Stimulated activated CD4-positive, alpha-beta T cell treated with anti-CD3 and anti-CD28 coated beads, Interleukin-4, amount 100 ng/mL, for 48 hours (primary cell): ENCODE measurements around the gene TREM2.
"Not testable (repeated sequence)": the region's sequence is repeated elsewhere in the genome, so short reads cannot be mapped to it uniquely, and the experiment has no call there.

ENCODE experiments used
- DNase-seq, 2 donors: peaks; one replicate each; pipeline ENCODE4 v3.0.0-alpha.2; 2020; ENCODE audit warnings: low read depth in 2 of 2

Gene TREM2

GRCh38 chr6:41155132-41155805 is 7.6 kb downstream of the TREM2 start:
- no peak for DNase-seq

DNA sequence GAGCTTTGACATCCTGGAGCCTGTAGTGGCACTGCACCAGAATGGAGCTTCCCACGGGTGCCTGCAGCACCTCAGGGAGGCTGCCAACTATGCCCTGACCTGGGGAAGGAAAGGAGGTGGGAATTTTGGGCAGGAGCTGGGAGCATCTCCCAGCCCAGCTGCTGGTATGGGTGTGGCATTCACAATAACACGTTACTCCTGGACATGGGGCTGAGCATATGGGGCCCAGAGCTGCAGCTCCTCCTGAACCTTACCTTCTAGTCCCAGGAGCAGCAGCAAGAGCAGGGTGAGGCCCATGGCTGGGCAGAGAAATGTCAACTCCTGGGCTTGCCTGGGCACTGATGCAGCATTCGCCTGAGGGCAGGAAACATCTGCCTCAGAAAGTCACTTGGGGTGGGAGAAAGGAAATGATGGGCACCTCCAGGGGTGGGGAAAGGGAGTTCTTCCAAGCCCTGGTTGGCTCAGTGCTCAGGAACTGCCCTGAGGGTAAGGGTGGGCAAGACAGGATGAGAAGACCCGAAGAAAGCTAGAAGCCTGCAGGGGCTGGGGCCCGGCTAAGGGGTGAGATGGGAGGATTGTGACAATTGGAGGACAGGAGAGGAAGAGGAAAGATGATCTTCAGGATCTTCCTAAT is 8.8 kb downstream of the TREM2 start, which contains the start of gene TREML1:
Gene TREML1, minus strand, starts transcription at position 356 of the 634 bp plus-strand sequence. Its CDS starts 59 bp downstream, at position 297.
- DNase-seq, result no peak

DNA sequence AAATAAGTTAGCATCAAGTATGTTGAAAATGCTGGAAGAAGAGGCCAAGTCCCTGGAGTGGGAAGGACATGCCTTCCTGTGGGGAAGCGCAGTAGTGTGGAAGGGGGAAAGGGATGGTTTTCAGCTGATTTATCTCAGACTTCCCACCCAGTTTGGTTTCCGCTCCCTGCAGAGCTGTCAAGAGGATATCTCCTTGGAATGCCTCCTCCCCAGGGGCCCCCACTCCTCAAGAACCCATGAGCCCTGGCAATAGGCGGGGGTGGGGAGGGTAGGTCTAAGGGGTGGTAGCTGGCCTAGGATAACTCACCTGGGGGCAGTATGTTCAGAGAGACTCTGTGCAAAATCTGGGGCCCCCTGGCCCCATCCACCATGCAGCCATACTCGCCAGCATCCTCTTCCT is 9.5 kb downstream of the TREM2 start:
- no peak for DNase-seq

DNA sequence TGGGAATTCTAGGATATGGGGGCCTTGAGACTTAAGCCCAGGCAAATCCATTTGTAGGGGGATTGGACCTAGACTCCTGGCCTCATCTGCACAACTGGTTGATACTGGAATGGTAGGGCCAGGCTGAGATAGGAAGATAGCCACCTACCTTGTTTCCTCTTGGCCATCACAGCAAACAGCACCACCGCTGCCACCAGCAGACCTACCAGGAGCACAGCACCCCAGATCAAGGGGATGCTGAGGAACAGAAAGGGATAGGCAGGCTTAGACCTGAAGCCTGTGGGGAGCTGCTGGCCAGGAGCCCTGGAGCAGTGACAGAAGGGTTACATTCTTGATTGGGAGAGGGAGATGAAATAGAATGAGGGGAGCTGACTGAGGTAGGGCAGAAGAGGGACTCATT is 12.2 kb downstream of the TREM2 start:
- DNase-seq, result no peak

DNA sequence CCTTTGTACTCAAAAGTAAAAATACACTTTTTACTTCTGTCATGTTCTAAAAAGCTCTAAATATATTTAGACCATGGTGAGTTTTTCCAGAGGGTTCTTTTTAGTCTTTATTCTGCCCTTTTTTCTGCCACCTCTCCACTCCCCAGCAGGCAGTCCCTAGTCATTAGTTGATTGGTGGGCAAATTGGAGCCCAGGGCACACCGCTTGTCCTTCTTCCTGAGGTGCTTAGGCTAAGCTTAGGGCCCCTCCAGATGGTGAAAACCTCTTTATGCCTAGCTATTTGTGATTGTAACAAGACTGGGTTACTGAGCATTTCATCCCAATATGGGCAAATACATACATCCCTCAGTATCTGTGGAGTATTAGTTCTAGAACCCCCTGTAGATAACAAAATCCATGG is 15.0 kb downstream of the TREM2 start:
- no peak for DNase-seq

DNA sequence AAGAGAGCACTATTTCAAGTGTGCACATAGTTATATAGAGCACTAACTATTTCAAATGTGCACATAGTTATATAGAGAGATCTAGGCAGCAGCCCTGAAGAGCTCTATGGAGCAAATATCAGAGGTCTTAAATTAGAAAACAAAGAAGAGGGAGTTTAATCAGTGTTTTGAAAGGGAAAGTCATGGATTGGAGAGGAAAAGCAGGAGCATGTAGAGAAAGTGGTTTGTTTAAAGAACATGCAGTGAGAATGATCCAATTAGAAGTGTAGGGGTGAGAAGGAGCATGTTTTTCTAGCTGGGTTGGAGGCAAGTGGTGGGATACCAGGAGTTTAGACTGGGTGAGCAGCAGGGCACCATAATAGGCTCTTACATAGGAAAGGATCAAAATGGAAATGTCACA is 26.0 kb downstream of the TREM2 start:
- DNase-seq, result no peak

GRCh38 chr6:41135062-41135832 is 27.7 kb downstream of the TREM2 start:
- DNase-seq, result no peak

DNA sequence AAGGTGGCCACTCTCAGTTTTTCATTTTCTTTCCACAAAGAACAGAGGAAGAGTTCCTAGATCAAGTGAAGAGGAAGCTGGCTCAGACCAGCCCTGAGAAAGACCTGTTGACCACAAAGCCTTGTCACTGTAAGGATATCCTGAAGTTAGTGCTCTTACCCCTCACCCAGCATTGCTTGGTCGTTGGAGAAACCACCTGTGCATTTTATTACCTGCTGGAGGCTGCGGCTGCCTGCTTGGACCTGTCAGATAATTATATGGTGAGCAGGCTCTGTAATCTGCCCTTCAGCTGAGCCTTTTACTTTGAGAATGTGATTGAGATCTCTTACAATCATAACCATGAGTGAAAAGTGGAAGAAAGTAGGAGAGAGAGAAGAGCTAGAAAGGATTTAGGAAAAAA is 30.7 kb downstream of the TREM2 start:
- no peak for DNase-seq

GRCh38 chr6:41125282-41125681 is 37.6 kb downstream of the TREM2 start:
- DNase-seq, result no peak

- DNase-seq, result no peak
Measured at GRCh38 chr6:41122918-41123317, 40.0 kb downstream of the TREM2 start.

DNA sequence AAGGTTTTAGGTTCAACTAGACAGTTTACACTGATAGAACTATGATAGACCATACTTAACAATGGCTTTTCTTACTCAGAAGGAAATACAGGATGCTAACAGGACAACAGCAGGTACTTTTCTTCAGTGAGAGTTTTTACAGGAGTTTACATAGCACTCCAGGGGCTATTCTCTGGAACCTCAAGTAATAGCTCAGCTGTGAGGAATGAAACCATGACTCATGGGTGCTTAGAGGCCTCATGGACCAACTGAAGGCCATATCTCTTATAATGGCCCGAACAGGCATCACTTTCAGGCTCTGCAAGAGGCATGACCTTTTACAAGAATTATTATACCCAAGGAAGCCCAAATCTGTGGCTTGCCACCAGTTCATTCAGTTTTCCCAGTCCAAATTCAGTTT is 40.5 kb downstream of the TREM2 start:
- DNase-seq, result no peak

DNA sequence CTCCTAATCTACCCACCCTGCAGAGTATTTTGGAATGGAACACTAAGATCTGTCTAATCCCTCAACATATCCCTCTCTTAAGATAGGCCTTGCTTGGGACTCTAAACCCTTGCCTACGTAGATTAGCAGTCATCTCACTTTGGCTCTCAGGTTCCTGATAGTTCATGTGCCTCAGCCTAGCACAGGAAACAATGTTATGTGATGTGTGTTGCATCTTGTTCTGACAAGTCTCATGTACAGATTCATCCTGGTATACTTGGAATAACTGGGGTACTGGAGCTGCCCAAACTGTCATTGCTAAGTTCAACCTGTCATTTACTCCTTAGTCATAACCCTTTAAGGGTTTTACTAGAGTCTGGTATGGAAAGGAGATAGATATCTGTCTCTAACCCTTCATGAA is 42.9 kb downstream of the TREM2 start:
- DNase-seq, result no peak

DNA sequence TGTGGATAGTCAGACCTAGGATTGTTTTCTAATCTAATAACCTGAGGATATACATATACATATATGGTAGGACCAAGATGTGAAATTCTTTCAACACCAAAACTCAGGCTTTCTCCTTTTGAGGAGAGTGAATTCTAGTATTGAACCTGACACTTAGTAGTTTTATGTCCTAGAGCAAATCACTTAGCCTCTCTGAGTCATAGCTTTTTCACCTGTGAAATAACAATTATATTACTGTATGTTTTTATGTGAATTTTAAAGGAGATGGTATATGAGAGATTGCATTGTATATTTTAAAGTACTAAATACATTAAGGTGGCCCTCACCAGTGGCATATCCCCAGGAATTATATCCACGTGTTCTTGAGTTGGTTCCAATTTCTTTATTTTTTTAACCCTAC is 43.4 kb downstream of the TREM2 start:
- DNase-seq, result no peak

GRCh38 chr6:41115027-41115426 is 47.9 kb downstream of the TREM2 start:
- DNase-seq, result not testable (repeated sequence)

DNA sequence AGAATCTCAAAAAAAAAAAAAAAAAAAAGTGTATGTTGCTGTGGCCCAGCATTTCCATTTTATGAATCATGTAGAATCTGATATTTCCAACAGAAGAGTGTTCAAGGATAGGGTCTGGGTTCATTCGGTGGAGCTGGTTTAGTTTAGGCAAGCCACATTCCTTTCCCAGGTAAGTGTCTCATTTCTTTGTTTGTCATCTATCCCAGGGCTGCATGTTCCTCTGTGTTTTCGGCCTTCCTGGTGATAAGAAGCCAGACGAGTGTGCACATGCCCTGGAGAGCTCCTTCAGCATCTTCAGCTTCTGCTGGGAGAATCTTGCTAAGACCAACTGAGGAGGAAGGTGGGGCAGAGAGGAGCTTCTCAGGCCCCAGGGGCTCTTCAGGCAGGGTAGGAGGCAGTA is 51.9 kb downstream of the TREM2 start:
- DNase-seq, result no peak
